H1 (cell line): ENCODE data around the gene AMZ1. TPM values are rescaled to one million over a fixed set of nuclear protein-coding genes. Genes with fewer than 3 reads are reported as not detected.
A peak's percentile ranks its signal among the peaks of the same experiment; 100 is the strongest.

Experiments
- CTCF ChIA-PET: fragments of 300-600 bp; sonication (Branson Sonifier 250); formaldehyde crosslinking; loops from one replicate; lab custom pipeline; 2021; ENCODE audit not compliant: partially characterized antibody; lab: Charles Lee
- POLR2A ChIA-PET: fragments of 300-600 bp; sonication (Branson Sonifier 250); formaldehyde crosslinking; loops from one replicate; lab custom pipeline; 2021; ENCODE audit warnings: inconsistent platforms; ENCODE audit not compliant: partially characterized antibody; lab: Charles Lee
- DNase-seq, 2 experiments: peaks; one replicate each; pipeline versions ENCODE4 v3.0.0 to v3.0.0-alpha.2; 2010 to 2022; ENCODE audit warnings: low spot score in 2 of 2, low read depth in 1 of 2, mixed read lengths in 1 of 2
- FAIRE-seq: peaks from 2 replicates; lab custom pipeline; 2011; peaks lifted over from hg19 to GRCh38; lab: Jason Lieb, UNC
- H2AFZ ChIP-seq: 2 replicates; pipeline ENCODE4 v1.8.1; 2012; ENCODE audit warnings: low read length, inconsistent platforms
- H2AK5ac ChIP-seq: 2 replicates; pipeline ENCODE4 v1.6.1; 2013; ENCODE audit warnings: low read depth, low read length
- H2BK120ac ChIP-seq: replicated peaks from 2 replicates; pipeline ENCODE3; 2013; ENCODE audit warnings: low read depth, low read length, inconsistent platforms
- H2BK12ac ChIP-seq: 2 replicates; pipeline ENCODE4 v1.6.1; 2013; ENCODE audit warnings: low read depth, low read length
- H2BK15ac ChIP-seq: 2 replicates; pipeline ENCODE4 v1.6.1; 2013; ENCODE audit warnings: low read length
- H2BK20ac ChIP-seq: 2 replicates; pipeline ENCODE4 v1.6.1; 2013; ENCODE audit warnings: low read length
- H2BK5ac ChIP-seq: 2 replicates; pipeline ENCODE4 v1.6.1; 2013; ENCODE audit warnings: low read depth, low read length
- H3K14ac ChIP-seq: 2 replicates; pipeline ENCODE4 v1.6.1; 2013; ENCODE audit warnings: inconsistent platforms; ENCODE audit not compliant: insufficient read length
- H3K18ac ChIP-seq: 2 replicates; pipeline ENCODE4 v1.6.1; 2013; ENCODE audit warnings: low read length; ENCODE audit errors: extremely low read depth
- H3K23ac ChIP-seq: 2 replicates; pipeline ENCODE4 v1.6.1; 2013; ENCODE audit warnings: inconsistent platforms; ENCODE audit not compliant: insufficient read length
- H3K23me2 ChIP-seq: 2 replicates; pipeline ENCODE4 v1.6.1; 2013; ENCODE audit warnings: low read depth, low read length
- H3K27ac ChIP-seq: 2 replicates; pipeline ENCODE4 v1.6.1; 2011; ENCODE audit warnings: low read depth, low read length, inconsistent platforms
- H3K27me3 ChIP-seq, 4 experiments: replicated peaks in 1 of 4; 1 replicate in 1 of 4; 2 replicates in 3 of 4; pipeline versions ENCODE4 v1.6.1 to v1.8.1; 2011 to 2013; ENCODE audit warnings: low read length in 3 of 4, mild to moderate bottlenecking in 3 of 4, inconsistent platforms in 2 of 4, mixed read lengths in 2 of 4, moderate library complexity in 1 of 4; ENCODE audit not compliant: control insufficient read depth in 3 of 4, insufficient read depth in 3 of 4; ENCODE audit errors: extremely low read depth in 1 of 4
- H3K36me3 ChIP-seq, 4 experiments: 2 replicates each; pipeline versions ENCODE4 v1.6.1 to v1.8.1; 2011 to 2013; ENCODE audit warnings: mild to moderate bottlenecking in 4 of 4, low read length in 3 of 4, moderate library complexity in 2 of 4, control low read depth in 1 of 4, inconsistent platforms in 1 of 4; ENCODE audit not compliant: insufficient read depth in 4 of 4, control insufficient read depth in 2 of 4
- H3K4ac ChIP-seq: replicated peaks from 2 replicates; pipeline ENCODE3; 2013; ENCODE audit warnings: low read length, low read depth, mixed read lengths, inconsistent platforms; ENCODE audit not compliant: insufficient read length
- H3K4me1 ChIP-seq, 4 experiments: replicated peaks in 1 of 4; 1 replicate in 1 of 4; 2 replicates in 3 of 4; pipeline versions ENCODE4 v1.6.1 to v1.8.1; 2011 to 2013; ENCODE audit warnings: low read length in 3 of 4, inconsistent platforms in 2 of 4, mixed read lengths in 1 of 4; ENCODE audit not compliant: insufficient read depth in 4 of 4, control insufficient read depth in 3 of 4
- H3K4me2 ChIP-seq, 2 experiments: 2 replicates each; pipeline versions ENCODE4 v1.6.1 to v1.8.1; 2011 to 2013; ENCODE audit warnings: low read depth in 2 of 2, low read length in 2 of 2, control low read depth in 1 of 2, inconsistent platforms in 1 of 2, mild to moderate bottlenecking in 1 of 2; ENCODE audit not compliant: insufficient read depth in 1 of 2
- H3K4me3 ChIP-seq, 4 experiments: fragments of 200-600, 300-600 bp in 1 of 4; sonication (generic), shearing (Covaris generic), sonication (Bioruptor Twin) in 1 of 4; 2 replicates each; pipeline versions ENCODE4 v1.5.1 to v1.8.1; 2011 to 2016; ENCODE audit warnings: low read length in 4 of 4, low read depth in 3 of 4, control low read depth in 2 of 4, inconsistent platforms in 2 of 4, mild to moderate bottlenecking in 2 of 4, mixed read lengths in 1 of 4, moderate library complexity in 1 of 4; ENCODE audit not compliant: insufficient read depth in 2 of 4; ENCODE audit errors: extremely low read depth in 1 of 4
- H3K56ac ChIP-seq: replicated peaks from 2 replicates; pipeline ENCODE3; 2013; ENCODE audit warnings: low read depth, mild to moderate bottlenecking, mixed read lengths, low read length, inconsistent platforms; ENCODE audit not compliant: insufficient read length
- H3K79me1 ChIP-seq: 2 replicates; pipeline ENCODE4 v1.6.1; 2013; ENCODE audit warnings: low read depth, low read length, control low read depth
- H3K79me2 ChIP-seq, 2 experiments: 2 replicates each; pipeline versions ENCODE4 v1.6.1 to v1.8.1; 2012 to 2013; ENCODE audit warnings: low read length in 2 of 2, mild to moderate bottlenecking in 2 of 2, inconsistent platforms in 1 of 2; ENCODE audit not compliant: insufficient read depth in 2 of 2, control insufficient read depth in 1 of 2
- H3K9ac ChIP-seq, 4 experiments: replicated peaks in 1 of 4; 1 replicate in 1 of 4; 2 replicates in 3 of 4; pipeline versions ENCODE4 v1.6.1 to v1.8.1; 2011 to 2013; ENCODE audit warnings: low read depth in 3 of 4, low read length in 3 of 4, control low read depth in 2 of 4, mild to moderate bottlenecking in 2 of 4, moderate library complexity in 2 of 4, inconsistent platforms in 1 of 4; ENCODE audit errors: extremely low read depth in 1 of 4
- H3K9me3 ChIP-seq, 2 experiments: 2 replicates each; pipeline versions ENCODE4 v1.6.1 to v1.8.1; 2012 to 2013; ENCODE audit warnings: mild to moderate bottlenecking in 2 of 2, moderate library complexity in 2 of 2, control low read depth in 1 of 2, inconsistent platforms in 1 of 2, low read depth in 1 of 2, low read length in 1 of 2, mixed read lengths in 1 of 2; ENCODE audit not compliant: insufficient read depth in 2 of 2
- H4K20me1 ChIP-seq, 2 experiments: replicated peaks in 1 of 2; 2 replicates each; pipeline versions ENCODE3 to v1.8.1; 2011 to 2013; ENCODE audit warnings: inconsistent platforms in 2 of 2, low read length in 2 of 2, mild to moderate bottlenecking in 1 of 2; ENCODE audit not compliant: insufficient read depth in 2 of 2, control insufficient read depth in 1 of 2
- H4K5ac ChIP-seq: 2 replicates; pipeline ENCODE4 v1.6.1; 2013; ENCODE audit warnings: low read length, low read depth, mixed read lengths, inconsistent platforms; ENCODE audit not compliant: insufficient read length
- H4K8ac ChIP-seq: 2 replicates; pipeline ENCODE4 v1.8.0; 2013; ENCODE audit warnings: mild to moderate bottlenecking, moderate library complexity, low read length, inconsistent platforms; ENCODE audit not compliant: insufficient read depth; ENCODE audit errors: extremely low read depth
- H4K91ac ChIP-seq: replicated peaks from 2 replicates; pipeline ENCODE3; 2013; ENCODE audit warnings: low read length, mixed read lengths, inconsistent platforms; ENCODE audit not compliant: insufficient read length
- E2F6 ChIP-seq: IDR thresholded peaks from 2 replicates; pipeline ENCODE4 v1.6.1; 2012; ENCODE audit warnings: inconsistent platforms
- SP2 ChIP-seq: IDR thresholded peaks from 2 replicates; pipeline ENCODE4 v1.6.1; 2012; ENCODE audit warnings: mild to moderate bottlenecking, low read length, inconsistent platforms
- YY1 ChIP-seq: IDR thresholded peaks from 2 replicates; pipeline ENCODE4 v1.6.1; 2011; ENCODE audit warnings: low read depth, mild to moderate bottlenecking, low read length
- ZNF274 ChIP-seq: IDR thresholded peaks from 2 replicates; pipeline ENCODE4 v1.7.0; 2012; ENCODE audit warnings: low read length, borderline replicate concordance; ENCODE audit errors: extremely low read depth
- WGBS, 2 experiments: shearing (Covaris generic) in 1 of 2; methylation state at CpG; one replicate each; pipeline versions ENCODE4 v1.1.6 to v1.1.7; 2013 to 2015; ENCODE audit warnings: low lambda C conversion rate in 2 of 2, mixed read lengths in 2 of 2, inconsistent platforms in 1 of 2, low coverage in 1 of 2, missing lambda C conversion rate in 1 of 2; ENCODE audit not compliant: insufficient replicate concordance in 2 of 2, insufficient coverage in 1 of 2, insufficient read length in 1 of 2; ENCODE audit errors: extremely low coverage in 1 of 2, missing lambda C conversion rate in 1 of 2; 5-methylcytosine and 5-hydroxymethylcytosine counted together
- polyA plus RNA-seq, 7 experiments: library from polyadenylated mRNA; depleted of rRNA in 3 of 7; stranded (reverse) in 5 of 7; unstranded in 2 of 7; fragments of >200 nt in 5 of 7; fragments of 200-250 nt in 2 of 7; gene quantifications; 1 replicate in 5 of 7; 2 replicates in 1 of 7; 4 replicates in 1 of 7; pipeline versions ENCODE4 v1.2.1 to v1.2.3, GENCODE V29; 2011 to 2013; ENCODE audit warnings: missing spikeins in 2 of 7, mixed read lengths in 2 of 7
- total RNA-seq: library from RNA; stranded (reverse); fragmentation: NEBNext Ultra II Directional; extraction: Animal tissue kit (Norgen Biotek cat#: 25700); gene quantifications from 2 replicates; pipeline ENCODE4 v1.2.1, GENCODE V29; 2021

Gene AMZ1
- total and polyA plus RNA-seq, 2 of the 8 experiments (the other 6 are each of a cell fraction or from before 2014, with no cell fraction given): 0.59 to 1.4 TPM

GRCh38 chr7:2705371-2706096 lies 17.5 kb downstream of the AMZ1 start:
- H3K4ac ChIP-seq: no peak overlapping the region
- no peaks in the 10 kb centered on the region for H3K23me2 ChIP-seq
- no peak overlapping the region for H4K91ac ChIP-seq
- ChIA-PET POLR2A (interaction anchor here (1.2 kb wide), 1 partner anchor 101 kb away, joined by 4 read pairs; no protein-coding TSS in a partner anchor), CTCF (interaction anchor here (0.6 to 8.0 kb wide), 6 partner anchors 12 to 495 kb away, joined by 3 to 125 read pairs (median 7); no protein-coding TSS in a partner anchor)
- no peak overlapping the region for H2BK20ac ChIP-seq
- FAIRE-seq (no peak), DNase-seq (no peak)
- H2AFZ ChIP-seq: no peak overlapping the region
- no peaks in the 10 kb centered on the region for H3K79me1 ChIP-seq
- no peak overlapping the region for H4K5ac ChIP-seq
- H3K18ac ChIP-seq: no peak overlapping the region
- no peak overlapping the region for H3K56ac ChIP-seq
- H2BK15ac ChIP-seq: 0 out of 2 replicates have a peak overlapping the region, but pooled peaks have one; percentile 61
- H3K9me3 ChIP-seq: no peaks in the 10 kb centered on the region
- no peak overlapping the region; the same call in 1 of the 2 replicates for H4K8ac ChIP-seq
- no peak overlapping the region for H3K27ac ChIP-seq
- no peak overlapping the region for H2BK12ac ChIP-seq
- H2AK5ac ChIP-seq: no peak overlapping the region
- H3K23ac ChIP-seq: no peak overlapping the region
- no peak overlapping the region for H3K4me2 ChIP-seq
- H3K36me3 ChIP-seq: no peaks in the 10 kb centered on the region
- H3K9ac ChIP-seq: no peak overlapping the region
- peaks cover 0 to 1% of the 10 kb centered on the region in 2 experiments for H4K20me1 ChIP-seq
- no peaks in the 10 kb centered on the region for H3K27me3 ChIP-seq
- H2BK120ac ChIP-seq: no peak overlapping the region
- TF ChIP-seq E2F6 (no peak), YY1 (no peak), SP2 (no peak), ZNF274 (no peak)
- H2BK5ac ChIP-seq: no peak overlapping the region
- no peak overlapping the region for H3K4me3 ChIP-seq
- H3K79me2 ChIP-seq: no peaks in the 10 kb centered on the region
- 89% methylated on average over 14 of the region's 14 CpGs; no CpG with 5 or more reads in 1 of the 2 experiments for WGBS, 2 experiments
- H3K14ac ChIP-seq: no peak overlapping the region
- H3K4me1 ChIP-seq: peaks cover 0 to 5% (median under 1%) of the 10 kb centered on the region in 4 experiments; a peak in 1 of 7 replicates
